ENCODE results near the gene MMP13.
"Not testable (repeated sequence)": the region's sequence is repeated elsewhere in the genome, so short reads cannot be mapped to it uniquely, and the experiment has no call there.

The MMP13 gene

DNA sequence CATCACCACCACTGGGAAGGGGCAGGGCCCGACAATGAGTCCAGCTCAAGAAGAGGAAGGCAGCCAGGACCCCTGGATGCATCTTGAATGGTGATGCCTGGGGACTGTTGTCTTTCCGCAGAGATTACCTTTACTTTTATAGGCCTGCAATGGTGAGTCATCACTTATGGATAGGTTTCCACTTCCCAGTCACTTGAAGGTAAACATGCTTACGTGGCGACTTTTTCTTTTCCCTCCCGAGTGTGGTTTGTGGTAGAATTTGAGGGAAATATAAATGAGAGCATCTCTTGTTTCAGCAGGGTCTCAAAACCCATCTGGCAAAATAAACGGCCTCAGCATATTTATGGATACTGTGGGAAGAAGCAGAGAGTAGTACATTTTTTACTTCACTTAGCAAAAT, at the start of gene MMP13:
TSS of gene MMP13 (minus strand) at position 109 of the 400 bp plus-strand sequence. CDS start at position 82, 27 bp downstream.
- DNase-seq (ENCODE audit: low read depth in 2 of 3, low spot score in 1 of 3) = no peak

GRCh38 chr11:103004234-103004633, 48.7 kb upstream of the MMP13 start:
- not testable (repeated sequence) for DNase-seq (ENCODE audit: low read depth in 2 of 3, low spot score in 1 of 3)

DNA sequence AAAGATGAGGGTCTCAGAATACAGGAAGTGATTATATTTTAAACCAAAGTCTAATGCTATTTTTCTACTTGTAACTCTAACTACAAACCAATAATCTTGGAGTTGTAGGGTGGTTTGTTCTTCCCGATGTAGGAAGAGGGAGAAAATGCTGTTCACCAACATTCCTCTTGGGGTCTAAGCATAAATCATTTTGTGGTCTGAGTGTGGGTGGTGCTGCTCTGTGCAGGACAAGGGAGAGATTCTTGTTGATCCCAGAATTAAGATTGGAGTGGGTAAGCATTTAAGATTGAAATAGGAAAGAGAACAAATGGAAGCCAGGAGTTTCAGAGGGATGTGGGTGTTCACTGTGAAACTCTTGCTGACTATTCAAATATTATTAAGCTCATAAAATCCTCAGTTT, 38.6 kb upstream of the MMP13 start:
- DNase-seq (ENCODE audit: low read depth in 2 of 3, low spot score in 1 of 3) = no peak

DNA sequence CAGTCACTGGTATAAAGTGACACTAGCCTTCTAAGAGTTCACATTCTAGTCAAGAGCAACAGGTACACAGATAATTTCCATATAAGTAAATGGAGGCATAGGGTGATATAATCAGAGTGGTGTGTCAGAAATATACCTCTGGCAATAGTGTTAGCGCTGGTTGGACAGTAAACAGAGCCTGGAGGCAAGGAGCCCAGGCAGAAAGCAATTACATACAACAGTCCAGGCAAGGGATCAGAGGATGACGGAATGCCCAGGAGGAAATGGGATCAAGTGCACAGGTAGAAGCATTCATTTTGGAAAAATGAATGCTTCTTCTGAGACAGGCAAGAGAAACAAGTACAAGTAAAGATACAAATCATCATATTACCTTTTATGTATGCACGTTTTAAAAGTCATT, 36.2 kb upstream of the MMP13 start:
- no peak for DNase-seq (ENCODE audit: low read depth in 2 of 3, low spot score in 1 of 3)

DNA sequence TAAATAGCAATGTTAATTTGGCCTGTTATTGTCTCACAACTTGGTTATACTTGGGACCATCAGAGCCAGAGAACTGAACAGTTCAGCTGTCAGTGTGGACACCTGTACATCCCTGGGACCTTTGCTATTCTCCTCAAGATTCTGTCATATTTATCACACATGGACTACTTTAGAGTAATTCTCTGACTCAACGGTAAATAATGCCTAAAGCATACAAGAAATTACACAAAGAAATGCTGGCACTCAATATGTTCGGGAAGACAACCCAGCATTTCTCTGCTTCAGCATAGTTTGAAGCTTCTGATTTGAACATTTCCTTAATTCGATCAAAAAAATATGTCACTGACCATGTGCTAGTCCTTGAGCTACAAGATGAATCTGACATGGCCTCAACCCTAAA, 34.6 kb upstream of the MMP13 start:
- no peak for DNase-seq (ENCODE audit: low read depth in 2 of 3, low spot score in 1 of 3)

GRCh38 chr11:102989379-102990047, 34.0 kb upstream of the MMP13 start:
- no peak for DNase-seq (ENCODE audit: low read depth in 2 of 3, low spot score in 1 of 3)

- DNase-seq (ENCODE audit: low read depth in 2 of 3, low spot score in 1 of 3) = no peak
Measured at GRCh38 chr11:102986815-102987214, 31.3 kb upstream of the MMP13 start.

GRCh38 chr11:102985850-102986249, 30.3 kb upstream of the MMP13 start:
- no peak for DNase-seq (ENCODE audit: low read depth in 2 of 3, low spot score in 1 of 3)

GRCh38 chr11:102983486-102983885, 28.0 kb upstream of the MMP13 start:
- no peak for DNase-seq (ENCODE audit: low read depth in 2 of 3, low spot score in 1 of 3)

DNA sequence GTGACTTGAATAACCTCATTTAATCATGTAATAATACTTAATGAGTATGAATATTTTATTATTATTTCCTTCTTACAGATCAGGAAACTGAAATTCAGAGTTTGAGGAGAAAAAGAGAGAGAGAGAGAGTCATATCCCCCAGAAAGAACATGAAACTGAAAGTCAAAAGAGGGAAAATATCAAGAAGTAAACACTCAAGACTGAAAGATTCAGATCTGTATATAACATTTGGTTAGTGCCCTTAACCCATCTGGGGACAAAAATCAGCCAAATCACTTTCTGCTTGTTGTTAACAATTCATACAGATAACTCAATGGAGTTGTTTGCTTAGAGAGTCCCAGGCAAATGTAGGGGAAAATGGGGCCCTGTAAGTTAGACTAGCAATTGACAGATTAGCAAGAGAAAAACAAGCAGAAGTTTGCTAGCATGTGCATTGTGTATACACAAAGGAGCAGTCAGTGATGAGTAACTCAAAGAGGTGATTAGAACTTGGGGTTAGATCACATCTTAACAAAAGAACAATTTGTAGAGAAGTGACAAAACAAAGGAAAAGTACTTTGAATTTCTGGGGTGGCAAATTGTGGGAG, 25.9 kb upstream of the MMP13 start:
- DNase-seq (ENCODE audit: low read depth in 2 of 3, low spot score in 1 of 3) = no peak

- DNase-seq (ENCODE audit: low read depth in 2 of 3, low spot score in 1 of 3) = no peak
Measured at GRCh38 chr11:102974552-102975280, 19.2 kb upstream of the MMP13 start.

- not testable (repeated sequence) for DNase-seq (ENCODE audit: low read depth in 2 of 3, low spot score in 1 of 3)
Measured at GRCh38 chr11:102973698-102974097, 18.2 kb upstream of the MMP13 start.

GRCh38 chr11:102972853-102973252, 17.3 kb upstream of the MMP13 start:
- DNase-seq (ENCODE audit: low read depth in 2 of 3, low spot score in 1 of 3) = no peak

DNA sequence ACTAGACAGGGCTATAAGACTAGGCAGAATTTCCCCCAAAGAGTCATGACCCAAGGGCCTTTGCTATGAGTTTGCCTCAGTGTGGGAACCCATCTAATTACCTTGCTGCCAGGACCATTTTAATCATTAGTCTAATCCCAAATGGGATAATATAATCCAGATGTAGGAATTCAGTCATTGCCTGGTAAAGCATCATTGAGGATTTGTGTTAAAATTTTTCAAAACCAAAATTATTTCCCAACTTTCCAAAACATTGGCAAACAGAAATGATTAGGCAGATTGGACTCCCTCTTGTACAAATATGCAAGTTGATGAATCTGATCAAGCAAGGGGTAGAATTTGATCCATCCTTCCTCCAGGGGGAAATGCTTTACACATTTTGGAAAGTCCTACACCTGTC, 16.2 kb upstream of the MMP13 start:
- DNase-seq (ENCODE audit: low read depth in 2 of 3, low spot score in 1 of 3) = no peak

GRCh38 chr11:102967497-102967896, 12.0 kb upstream of the MMP13 start:
- DNase-seq (ENCODE audit: low read depth in 2 of 3, low spot score in 1 of 3) = no peak

GRCh38 chr11:102966011-102966410, 10.5 kb upstream of the MMP13 start:
- DNase-seq (ENCODE audit: low read depth in 2 of 3, low spot score in 1 of 3) = no peak

DNA sequence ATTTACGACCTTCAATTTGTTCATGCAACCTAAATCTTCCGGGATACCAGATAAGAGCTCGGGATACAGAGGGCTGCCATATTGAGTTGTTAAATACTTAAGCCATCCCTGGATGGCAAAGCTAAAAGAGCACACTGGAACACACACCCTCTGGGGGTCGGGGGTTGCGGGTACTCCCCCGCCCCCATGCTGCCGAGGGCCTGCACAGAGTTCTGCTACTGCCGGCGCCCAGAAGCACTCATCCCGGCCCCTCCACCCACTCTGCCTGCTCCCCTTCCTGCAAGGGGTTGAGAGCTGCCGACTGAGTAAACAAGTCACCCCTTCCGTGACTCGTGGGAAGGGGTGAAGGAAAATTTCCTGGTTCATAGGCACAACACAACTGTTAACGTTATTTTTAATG, 9.3 kb upstream of the MMP13 start:
- no peak for DNase-seq (ENCODE audit: low read depth in 2 of 3, low spot score in 1 of 3)

DNA sequence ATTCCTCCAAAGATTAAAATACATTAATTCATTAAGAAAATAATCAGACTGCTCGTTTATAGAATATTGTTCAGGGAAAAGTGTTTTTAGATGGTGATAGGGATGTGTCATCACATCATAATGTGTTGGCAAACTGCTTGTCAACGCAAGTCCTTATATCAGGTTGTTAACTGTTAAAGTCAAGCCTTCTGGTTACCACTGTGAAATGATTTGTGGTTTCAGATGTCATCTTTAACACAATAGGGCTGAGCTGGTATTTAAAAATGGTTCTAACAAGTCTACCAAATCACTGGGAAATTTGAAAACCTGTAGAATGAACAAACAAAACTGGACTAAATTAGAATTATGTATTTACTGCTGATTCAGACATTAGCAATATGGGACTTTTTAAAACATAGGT, 2.4 kb upstream of the MMP13 start:
- DNase-seq (ENCODE audit: low read depth in 2 of 3, low spot score in 1 of 3) = no peak

GRCh38 chr11:102950622-102951081, 4.9 kb downstream of the MMP13 start:
- no peak for DNase-seq (ENCODE audit: low read depth in 2 of 3, low spot score in 1 of 3)

DNA sequence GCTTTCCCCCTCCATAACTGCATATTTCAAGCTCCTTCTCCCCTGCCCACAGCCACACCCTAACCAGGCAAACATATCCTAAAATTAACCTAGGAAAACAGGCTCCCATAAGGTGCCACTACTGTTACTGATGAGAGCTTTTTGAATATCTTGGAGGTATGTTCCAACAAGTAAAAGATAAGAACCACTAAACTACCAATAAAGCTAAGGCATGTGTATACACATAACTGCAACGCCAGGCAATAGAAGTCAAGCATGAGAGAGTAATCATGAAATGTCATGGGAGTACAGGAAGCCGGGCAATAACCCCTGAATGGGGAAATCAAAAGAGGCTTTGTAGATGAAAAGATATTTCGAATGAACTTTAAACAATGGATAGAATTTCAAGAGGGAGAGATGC, 9.3 kb downstream of the MMP13 start:
- no peak for DNase-seq (ENCODE audit: low read depth in 2 of 3, low spot score in 1 of 3)

DNA sequence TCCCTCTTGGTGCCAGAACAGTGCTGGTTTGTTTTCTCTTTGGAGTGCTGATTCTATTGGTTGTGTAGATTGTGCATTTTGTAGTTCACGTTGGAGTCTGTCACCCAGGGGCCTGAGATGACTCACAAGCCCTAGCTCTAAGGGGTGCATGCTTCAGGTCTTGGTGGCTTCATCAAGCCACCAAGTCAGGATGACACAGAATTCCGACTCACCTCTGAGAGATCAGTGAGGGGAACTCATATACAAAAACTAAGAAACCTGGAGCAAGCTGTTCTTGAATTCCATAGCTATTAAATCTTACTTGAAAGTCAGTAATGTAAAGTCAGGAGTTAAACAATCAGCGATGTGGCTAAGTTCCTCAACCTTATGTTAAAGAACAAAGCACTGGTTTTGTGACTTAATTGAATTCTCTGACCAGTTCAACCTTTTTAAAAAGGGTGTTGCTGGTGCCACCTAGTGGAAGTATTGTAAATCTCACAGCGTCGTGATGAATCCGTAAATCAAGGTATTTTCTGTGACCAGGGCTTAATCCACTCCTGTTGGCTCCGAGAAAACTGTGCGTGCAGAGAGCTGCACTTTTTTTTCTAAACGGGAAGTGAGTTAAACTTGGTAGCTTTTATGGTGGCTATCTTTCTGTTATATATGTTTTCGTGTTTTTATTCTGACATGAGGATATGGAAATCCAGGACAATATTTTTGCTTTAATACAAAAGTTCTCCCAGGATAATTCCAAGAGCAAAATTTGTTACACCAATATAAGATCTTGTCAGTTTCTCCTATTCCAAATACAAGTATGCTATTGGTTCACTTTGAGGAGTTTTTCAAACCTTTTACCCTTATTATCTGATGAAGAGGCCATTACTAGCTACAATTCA, 14.6 kb downstream of the MMP13 start:
- DNase-seq (ENCODE audit: low read depth in 2 of 3, low spot score in 1 of 3) = peak; percentile 3 to 49 (median 5)

Measured in stimulated activated CD4-positive, alpha-beta T cell treated with anti-CD3 and anti-CD28 coated beads, Interleukin-12 subunit alpha, Interleukin-12 subunit beta, amount 100 ng/mL, for 48 hours (primary cell).